WTC11 (cell line): Measurements from ENCODE around the gene RPE. TPM values are rescaled to one million over a fixed set of nuclear protein-coding genes. Genes with fewer than 3 reads are reported as not detected.

Source experiments
- ATAC-seq: fragments of 200-7000 bp; cut with Tn5 transposase; 2 replicates; pipeline ENCODE4 v1.10.0; 2021; ENCODE audit warnings: mild to moderate bottlenecking, moderate library complexity
- CTCF ChIA-PET: fragments of 300-600 bp; sonication (Branson Sonifier 250); formaldehyde crosslinking; loops from one replicate; lab custom pipeline; 2021; ENCODE audit warnings: antibody characterized with exemption; lab: Charles Lee
- POLR2A ChIA-PET: fragments of 350-600 bp; sonication (Branson Sonifier 250); formaldehyde crosslinking; loops from one replicate; lab custom pipeline; 2021; ENCODE audit warnings: antibody characterized with exemption; lab: Charles Lee
- DNase-seq: peaks from one replicate; pipeline ENCODE4 v3.0.0; 2021; ENCODE audit warnings: low spot score
- H3K27ac Mint-ChIP-seq: 2 replicates; pipeline ENCODE4 v1.8.0; 2021; ENCODE audit warnings: mixed read lengths
- H3K27me3 Mint-ChIP-seq: 2 replicates; pipeline ENCODE4 v1.8.0; 2021; ENCODE audit warnings: low read depth, mild to moderate bottlenecking, moderate library complexity, mixed read lengths
- H3K36me3 Mint-ChIP-seq: 2 replicates; pipeline ENCODE4 v1.8.0; 2021; ENCODE audit warnings: mixed read lengths
- H3K4me1 Mint-ChIP-seq: 2 replicates; pipeline ENCODE4 v1.8.0; 2022; ENCODE audit warnings: mixed read lengths
- H3K4me3 Mint-ChIP-seq: 2 replicates; pipeline ENCODE4 v1.8.0; 2021; ENCODE audit warnings: mild to moderate bottlenecking, moderate library complexity, mixed read lengths
- H3K9me3 Mint-ChIP-seq: 2 replicates; pipeline ENCODE4 v1.8.0; 2021; ENCODE audit warnings: mixed read lengths
- ATF2 ChIP-seq: sonication (generic); formaldehyde crosslinking; IDR thresholded peaks from 2 replicates; pipeline ENCODE4 v1.8.1; 2022; ENCODE audit warnings: low read depth, missing genetic modification reagents, borderline replicate concordance
- ATF6 ChIP-seq: sonication (generic); formaldehyde crosslinking; IDR thresholded peaks from 2 replicates; pipeline ENCODE4 v1.8.1; 2023; ENCODE audit warnings: mild to moderate bottlenecking, missing genetic modification reagents
- CREB1 ChIP-seq: sonication (generic); formaldehyde crosslinking; IDR thresholded peaks from 2 replicates; pipeline ENCODE4 v1.8.0; 2023; ENCODE audit warnings: mild to moderate bottlenecking, missing genetic modification reagents
- ESRRA ChIP-seq: sonication (generic); formaldehyde crosslinking; IDR thresholded peaks from 2 replicates; pipeline ENCODE4 v1.8.1; 2022; ENCODE audit warnings: mild to moderate bottlenecking, missing genetic modification reagents, borderline replicate concordance
- GRHL2 ChIP-seq: fragments of 250-450 bp; sonication (Bioruptor Pico); IDR thresholded peaks from 2 replicates; pipeline ENCODE4 v1.8.0; 2022; ENCODE audit warnings: mild to moderate bottlenecking, moderate library complexity; ENCODE audit not compliant: insufficient replicate concordance, severe bottlenecking
- GTF2I ChIP-seq: fragments of 250-450 bp; sonication (Bioruptor Pico); conservative IDR thresholded peaks from 2 replicates; pipeline ENCODE4 v1.4.0; 2021; ENCODE audit warnings: mild to moderate bottlenecking
- KAT7 ChIP-seq: sonication (generic); formaldehyde crosslinking; IDR thresholded peaks from 2 replicates; pipeline ENCODE4 v1.8.1; 2023; ENCODE audit warnings: missing genetic modification reagents, mild to moderate bottlenecking, borderline replicate concordance
- MAX ChIP-seq: sonication (generic); formaldehyde crosslinking; IDR thresholded peaks from 2 replicates; pipeline ENCODE4 v1.8.0; 2022; ENCODE audit warnings: mild to moderate bottlenecking, missing genetic modification reagents
- MXD4 ChIP-seq: fragments of 250-450 bp; sonication (Bioruptor Pico); IDR thresholded peaks from 2 replicates; pipeline ENCODE4 v1.8.0; 2021; ENCODE audit warnings: mild to moderate bottlenecking, moderate library complexity, borderline replicate concordance
- NFATC4 ChIP-seq: fragments of 250-450 bp; sonication (Bioruptor Pico); IDR thresholded peaks from 2 replicates; pipeline ENCODE4 v1.9.0; 2021; ENCODE audit warnings: mild to moderate bottlenecking
- OVOL2 ChIP-seq: fragments of 250-450 bp; sonication (Bioruptor Pico); IDR thresholded peaks from 2 replicates; pipeline ENCODE4 v1.9.0; 2021; ENCODE audit warnings: mild to moderate bottlenecking, borderline replicate concordance
- SMAD3 ChIP-seq: sonication (generic); formaldehyde crosslinking; IDR thresholded peaks from 2 replicates; pipeline ENCODE4 v1.8.0; 2022; ENCODE audit warnings: missing genetic modification reagents, mild to moderate bottlenecking, borderline replicate concordance
- TP53 ChIP-seq: sonication (generic); formaldehyde crosslinking; IDR thresholded peaks from 2 replicates; pipeline ENCODE4 v1.8.1; 2023; ENCODE audit warnings: mild to moderate bottlenecking, missing genetic modification reagents
- USF1 ChIP-seq: sonication (generic); formaldehyde crosslinking; IDR thresholded peaks from 2 replicates; pipeline ENCODE4 v1.8.0; 2022; ENCODE audit warnings: mild to moderate bottlenecking, missing genetic modification reagents
- USF2 ChIP-seq: sonication (generic); formaldehyde crosslinking; IDR thresholded peaks from 2 replicates; pipeline ENCODE4 v1.8.1; 2023; ENCODE audit warnings: mild to moderate bottlenecking, missing genetic modification reagents, moderate library complexity
- ZNF396 ChIP-seq: fragments of 250-450 bp; sonication (Bioruptor Pico); IDR thresholded peaks from 2 replicates; pipeline ENCODE4 v1.8.0; 2021; ENCODE audit warnings: mild to moderate bottlenecking, moderate library complexity, borderline replicate concordance
- total RNA-seq: library from RNA; stranded (reverse); gene quantifications from 3 replicates; pipeline ENCODE4 v1.2.3, GENCODE V29; 2021
- TF ChIP-seq, protein P1 (sequence below): sonication (generic); formaldehyde crosslinking; IDR thresholded peaks from 2 replicates; pipeline ENCODE4 v1.8.0; 2023; ENCODE audit warnings: mild to moderate bottlenecking, missing genetic modification reagents
- TF ChIP-seq, protein P2 (sequence below): sonication (generic); formaldehyde crosslinking; IDR thresholded peaks from 2 replicates; pipeline ENCODE4 v1.8.1; 2023; ENCODE audit warnings: mild to moderate bottlenecking, missing genetic modification reagents, borderline replicate concordance
- TF ChIP-seq, protein P3 (sequence below): fragments of 250-450 bp; sonication (Bioruptor Pico); IDR thresholded peaks from 2 replicates; pipeline ENCODE4 v1.8.0; 2021; ENCODE audit warnings: mild to moderate bottlenecking

Gene RPE
- total RNA-seq, 1 experiment from 2014 or later, result 66.5 TPM

GRCh38 chr2:210028178-210028577, 25.7 kb downstream of the RPE start (continued):
- TF ChIP-seq MAX (CRISPR knock-in tag) (no peak), SMAD3 (no peak), OVOL2 (CRISPR knock-in tag) (no peak), ESRRA (CRISPR knock-in tag) (no peak)
- TF ChIP-seq, all 79 proteins: peak for 0

GRCh38 chr2:210034087-210034683, 31.7 kb downstream of the RPE start:
- ChIA-PET POLR2A (interaction anchor here (0.7 kb wide), 1 partner anchor 31 kb away, joined by 4 read pairs; no protein-coding TSS in a partner anchor), CTCF (no interaction called here)
- DNase-seq (no peak), ATAC-seq (no peak)
- H3K9me3 Mint-ChIP-seq, result peaks cover 4% of the 10 kb centered on the region; the same call in 1 of the 2 replicates
- no peaks in the 10 kb centered on the region for H3K36me3 Mint-ChIP-seq
- H3K4me3 Mint-ChIP-seq, result no peak overlapping the region
- H3K27ac Mint-ChIP-seq, result no peak overlapping the region
- no peaks in the 10 kb centered on the region for H3K27me3 Mint-ChIP-seq
- no peaks in the 10 kb centered on the region for H3K4me1 Mint-ChIP-seq
- no peak for TF ChIP-seq TP53 (CRISPR knock-in tag)
- TF ChIP-seq USF1 (CRISPR knock-in tag), result no peak
- TF ChIP-seq ATF2 (CRISPR knock-in tag), result no peak
- no peak for TF ChIP-seq SMAD3
- TF ChIP-seq CREB1 (CRISPR knock-in tag), result no peak
- TF ChIP-seq MXD4 (CRISPR knock-in tag), result no peak
- TF ChIP-seq, all 79 proteins: peak for 0

DNA sequence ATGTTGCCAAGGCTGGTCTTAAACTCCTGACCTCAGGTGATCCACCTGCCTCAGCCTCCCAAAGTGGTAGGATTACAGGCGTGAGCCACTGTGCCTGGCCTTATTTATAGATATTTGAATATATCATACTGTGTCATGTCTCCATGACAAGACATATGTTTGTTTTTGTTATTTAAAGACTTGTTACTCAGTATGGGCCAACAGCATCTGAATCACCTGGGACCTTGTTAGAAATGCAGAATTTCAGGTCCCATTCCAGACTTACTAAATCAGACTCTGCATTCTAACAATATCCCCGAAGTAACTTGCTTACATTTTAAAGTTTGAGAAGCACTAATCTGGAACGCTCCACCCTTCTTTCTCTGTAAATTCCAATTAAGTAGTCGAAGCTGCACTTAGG, 33.2 kb downstream of the RPE start:
- no peaks in the 10 kb centered on the region for H3K4me1 Mint-ChIP-seq
- ChIA-PET POLR2A (no interaction called here), CTCF (no interaction called here)
- DNase-seq (no peak), ATAC-seq (no peak)
- peaks cover 4% of the 10 kb centered on the region; the same call in 1 of the 2 replicates for H3K9me3 Mint-ChIP-seq
- no peak overlapping the region for H3K4me3 Mint-ChIP-seq
- no peak overlapping the region for H3K27ac Mint-ChIP-seq
- no peaks in the 10 kb centered on the region for H3K36me3 Mint-ChIP-seq
- no peaks in the 10 kb centered on the region for H3K27me3 Mint-ChIP-seq
- TF ChIP-seq ATF6 (no peak), GRHL2 (CRISPR knock-in tag) (no peak), GTF2I (no peak), USF2 (CRISPR knock-in tag) (no peak), ZNF396 (CRISPR knock-in tag) (no peak), CREB1 (CRISPR knock-in tag) (no peak), KAT7 (CRISPR knock-in tag) (no peak), NFATC4 (no peak)
- TF ChIP-seq, protein P1, sequence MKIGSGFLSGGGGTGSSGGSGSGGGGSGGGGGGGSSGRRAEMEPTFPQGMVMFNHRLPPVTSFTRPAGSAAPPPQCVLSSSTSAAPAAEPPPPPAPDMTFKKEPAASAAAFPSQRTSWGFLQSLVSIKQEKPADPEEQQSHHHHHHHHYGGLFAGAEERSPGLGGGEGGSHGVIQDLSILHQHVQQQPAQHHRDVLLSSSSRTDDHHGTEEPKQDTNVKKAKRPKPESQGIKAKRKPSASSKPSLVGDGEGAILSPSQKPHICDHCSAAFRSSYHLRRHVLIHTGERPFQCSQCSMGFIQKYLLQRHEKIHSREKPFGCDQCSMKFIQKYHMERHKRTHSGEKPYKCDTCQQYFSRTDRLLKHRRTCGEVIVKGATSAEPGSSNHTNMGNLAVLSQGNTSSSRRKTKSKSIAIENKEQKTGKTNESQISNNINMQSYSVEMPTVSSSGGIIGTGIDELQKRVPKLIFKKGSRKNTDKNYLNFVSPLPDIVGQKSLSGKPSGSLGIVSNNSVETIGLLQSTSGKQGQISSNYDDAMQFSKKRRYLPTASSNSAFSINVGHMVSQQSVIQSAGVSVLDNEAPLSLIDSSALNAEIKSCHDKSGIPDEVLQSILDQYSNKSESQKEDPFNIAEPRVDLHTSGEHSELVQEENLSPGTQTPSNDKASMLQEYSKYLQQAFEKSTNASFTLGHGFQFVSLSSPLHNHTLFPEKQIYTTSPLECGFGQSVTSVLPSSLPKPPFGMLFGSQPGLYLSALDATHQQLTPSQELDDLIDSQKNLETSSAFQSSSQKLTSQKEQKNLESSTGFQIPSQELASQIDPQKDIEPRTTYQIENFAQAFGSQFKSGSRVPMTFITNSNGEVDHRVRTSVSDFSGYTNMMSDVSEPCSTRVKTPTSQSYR (CRISPR knock-in tag), result no peak
- TF ChIP-seq, protein P2, sequence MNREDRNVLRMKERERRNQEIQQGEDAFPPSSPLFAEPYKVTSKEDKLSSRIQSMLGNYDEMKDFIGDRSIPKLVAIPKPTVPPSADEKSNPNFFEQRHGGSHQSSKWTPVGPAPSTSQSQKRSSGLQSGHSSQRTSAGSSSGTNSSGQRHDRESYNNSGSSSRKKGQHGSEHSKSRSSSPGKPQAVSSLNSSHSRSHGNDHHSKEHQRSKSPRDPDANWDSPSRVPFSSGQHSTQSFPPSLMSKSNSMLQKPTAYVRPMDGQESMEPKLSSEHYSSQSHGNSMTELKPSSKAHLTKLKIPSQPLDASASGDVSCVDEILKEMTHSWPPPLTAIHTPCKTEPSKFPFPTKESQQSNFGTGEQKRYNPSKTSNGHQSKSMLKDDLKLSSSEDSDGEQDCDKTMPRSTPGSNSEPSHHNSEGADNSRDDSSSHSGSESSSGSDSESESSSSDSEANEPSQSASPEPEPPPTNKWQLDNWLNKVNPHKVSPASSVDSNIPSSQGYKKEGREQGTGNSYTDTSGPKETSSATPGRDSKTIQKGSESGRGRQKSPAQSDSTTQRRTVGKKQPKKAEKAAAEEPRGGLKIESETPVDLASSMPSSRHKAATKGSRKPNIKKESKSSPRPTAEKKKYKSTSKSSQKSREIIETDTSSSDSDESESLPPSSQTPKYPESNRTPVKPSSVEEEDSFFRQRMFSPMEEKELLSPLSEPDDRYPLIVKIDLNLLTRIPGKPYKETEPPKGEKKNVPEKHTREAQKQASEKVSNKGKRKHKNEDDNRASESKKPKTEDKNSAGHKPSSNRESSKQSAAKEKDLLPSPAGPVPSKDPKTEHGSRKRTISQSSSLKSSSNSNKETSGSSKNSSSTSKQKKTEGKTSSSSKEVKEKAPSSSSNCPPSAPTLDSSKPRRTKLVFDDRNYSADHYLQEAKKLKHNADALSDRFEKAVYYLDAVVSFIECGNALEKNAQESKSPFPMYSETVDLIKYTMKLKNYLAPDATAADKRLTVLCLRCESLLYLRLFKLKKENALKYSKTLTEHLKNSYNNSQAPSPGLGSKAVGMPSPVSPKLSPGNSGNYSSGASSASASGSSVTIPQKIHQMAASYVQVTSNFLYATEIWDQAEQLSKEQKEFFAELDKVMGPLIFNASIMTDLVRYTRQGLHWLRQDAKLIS (CRISPR knock-in tag), result no peak
- TF ChIP-seq, protein P3, sequence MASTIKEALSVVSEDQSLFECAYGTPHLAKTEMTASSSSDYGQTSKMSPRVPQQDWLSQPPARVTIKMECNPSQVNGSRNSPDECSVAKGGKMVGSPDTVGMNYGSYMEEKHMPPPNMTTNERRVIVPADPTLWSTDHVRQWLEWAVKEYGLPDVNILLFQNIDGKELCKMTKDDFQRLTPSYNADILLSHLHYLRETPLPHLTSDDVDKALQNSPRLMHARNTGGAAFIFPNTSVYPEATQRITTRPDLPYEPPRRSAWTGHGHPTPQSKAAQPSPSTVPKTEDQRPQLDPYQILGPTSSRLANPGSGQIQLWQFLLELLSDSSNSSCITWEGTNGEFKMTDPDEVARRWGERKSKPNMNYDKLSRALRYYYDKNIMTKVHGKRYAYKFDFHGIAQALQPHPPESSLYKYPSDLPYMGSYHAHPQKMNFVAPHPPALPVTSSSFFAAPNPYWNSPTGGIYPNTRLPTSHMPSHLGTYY, result no peak
